Activated T-helper 2 cell treated with anti-CD3 and anti-CD28 coated beads, Interferon-gamma antibody, Interleukin-2, Interleukin-4, amounts not matched to agents 10 μg/mL and 5 μg/mL and 100 μg/mL, durations not matched to agents 14 hours and 24 hours and 36 hours (primary cell): ENCODE measurements around the gene SYNGAP1. TPM values are rescaled to one million over a fixed set of nuclear protein-coding genes. Genes with fewer than 3 reads are reported as not detected.
"Not testable (repeated sequence)": the region's sequence is repeated elsewhere in the genome, so short reads cannot be mapped to it uniquely, and the experiment has no call there.

Experiments
- DNase-seq: peaks from one replicate; pipeline ENCODE4 v3.0.0; 2021; ENCODE audit warnings: low spot score
- H3K27ac Mint-ChIP-seq: one replicate; pipeline ENCODE4 v1.8.0; 2021; ENCODE audit warnings: mixed read lengths
- H3K27me3 Mint-ChIP-seq: one replicate; pipeline ENCODE4 v1.8.0; 2021; ENCODE audit warnings: low read depth, mixed read lengths
- H3K36me3 Mint-ChIP-seq: one replicate; pipeline ENCODE4 v1.8.0; 2021; ENCODE audit warnings: low read depth, mixed read lengths
- H3K4me1 Mint-ChIP-seq: one replicate; pipeline ENCODE4 v1.8.0; 2021; ENCODE audit warnings: low read depth, mixed read lengths
- H3K4me3 Mint-ChIP-seq: one replicate; pipeline ENCODE4 v1.8.0; 2021; ENCODE audit warnings: low read depth, mild to moderate bottlenecking, moderate library complexity, mixed read lengths
- H3K9me3 Mint-ChIP-seq: one replicate; pipeline ENCODE4 v1.8.0; 2021; ENCODE audit warnings: mixed read lengths
- intact Hi-C: fragments of 100-400 bp; cut with micrococcal nuclease; formaldehyde crosslinking; loops from one replicate; pipeline ENCODE4 v1.15.1; 2023
- total RNA-seq: library from RNA; stranded (reverse); gene quantifications from 2 replicates; pipeline ENCODE4 v1.2.3, GENCODE V29; 2022

Gene SYNGAP1
- total RNA-seq, 1 donor from 2014 or later: 60.1 TPM

DNA sequence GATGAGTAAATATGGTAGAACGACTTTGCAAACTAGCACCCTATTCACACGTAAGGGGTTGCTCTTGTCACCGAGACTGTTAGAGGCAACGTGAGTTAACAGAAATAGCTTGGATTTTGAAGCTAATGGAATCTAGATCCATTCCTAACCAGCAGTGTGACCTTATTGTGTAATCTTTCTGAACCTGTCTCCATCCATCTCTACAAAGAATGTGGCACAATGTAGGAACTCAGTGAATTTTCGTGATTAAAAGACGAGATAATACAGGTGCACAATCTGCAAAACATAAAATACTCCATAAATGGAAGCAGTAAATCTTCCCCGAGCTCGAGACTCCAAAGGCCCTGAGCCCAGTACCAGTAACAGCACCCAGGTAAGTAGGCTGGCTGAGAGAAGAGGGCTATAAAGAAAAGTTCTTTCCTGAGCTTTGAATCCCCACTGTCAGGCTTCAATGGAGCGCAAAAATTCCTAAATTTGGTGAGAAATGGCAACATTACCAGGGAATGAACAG lies 29.0 kb upstream of the SYNGAP1 start:
- Mint-ChIP-seq H3K4me3 (peak overlapping the region; percentile 87), H3K27ac (peak overlapping the region; percentile 94), H3K36me3 (peaks cover 26% of the 10 kb centered on the region), H3K27me3 (no peaks in the 10 kb centered on the region), H3K9me3 (no peaks in the 10 kb centered on the region), H3K4me1 (peaks cover 37% of the 10 kb centered on the region)
- DNase-seq: no peak
- intact Hi-C loops: loop anchor here (1.0 to 5.0 kb wide), 7 partner anchors 19 to 184 kb away; partner anchors contain the start of genes CUTA, RGL2, RING1 and TAPBP

DNA sequence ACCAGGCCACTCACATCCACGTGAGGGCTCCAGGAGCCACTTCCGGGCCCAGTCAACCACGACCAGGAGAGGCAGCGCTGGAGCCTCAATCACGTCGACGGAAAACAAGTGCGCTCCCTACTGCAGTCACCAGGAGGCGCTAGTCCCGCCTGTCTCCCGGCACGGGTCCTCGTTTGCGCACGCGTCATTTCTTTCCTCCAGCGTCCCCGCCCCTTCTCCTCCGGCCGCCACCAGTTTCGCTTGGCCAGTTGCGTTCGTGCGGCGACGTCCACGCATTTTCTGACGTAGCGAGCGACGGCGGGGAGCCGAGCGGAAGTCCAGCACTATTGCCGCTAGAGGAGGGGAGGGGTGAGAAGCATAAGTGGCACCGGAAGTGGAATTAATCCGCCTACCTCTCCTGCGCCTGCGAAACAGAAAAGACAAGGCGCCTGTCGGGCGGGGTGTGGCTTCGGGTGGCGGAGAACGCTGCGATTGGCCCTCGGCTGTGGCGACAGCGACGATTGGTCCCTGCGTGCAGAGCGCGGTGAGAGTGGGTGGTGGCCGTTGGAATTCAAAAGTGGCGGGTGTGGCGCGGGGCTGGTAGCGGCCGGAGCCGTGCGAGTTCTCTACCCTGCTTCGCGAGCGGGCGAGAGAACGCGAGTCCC lies 28.5 kb upstream of the SYNGAP1 start, which contains the start of gene KIFC1:
KIFC1 (plus strand) TSS at position 546 of the 644 bp plus-strand sequence. CDS start 163 bp downstream, outside the sequence.
- H3K36me3 Mint-ChIP-seq: peaks cover 26% of the 10 kb centered on the region
- intact Hi-C loops: loop anchor here (1.0 to 5.0 kb wide), 7 partner anchors 19 to 184 kb away; partner anchors contain the start of genes CUTA, RGL2, RING1 and TAPBP
- H3K9me3 Mint-ChIP-seq: no peaks in the 10 kb centered on the region
- peak within 1 kb of the TSS; percentile 87 for H3K4me3 Mint-ChIP-seq
- H3K27ac Mint-ChIP-seq: peak within 1 kb of the TSS; percentile 94
- DNase-seq: peak; percentile 99
- peaks cover 42% of the 10 kb centered on the region for H3K4me1 Mint-ChIP-seq
- no peaks in the 10 kb centered on the region for H3K27me3 Mint-ChIP-seq

DNA sequence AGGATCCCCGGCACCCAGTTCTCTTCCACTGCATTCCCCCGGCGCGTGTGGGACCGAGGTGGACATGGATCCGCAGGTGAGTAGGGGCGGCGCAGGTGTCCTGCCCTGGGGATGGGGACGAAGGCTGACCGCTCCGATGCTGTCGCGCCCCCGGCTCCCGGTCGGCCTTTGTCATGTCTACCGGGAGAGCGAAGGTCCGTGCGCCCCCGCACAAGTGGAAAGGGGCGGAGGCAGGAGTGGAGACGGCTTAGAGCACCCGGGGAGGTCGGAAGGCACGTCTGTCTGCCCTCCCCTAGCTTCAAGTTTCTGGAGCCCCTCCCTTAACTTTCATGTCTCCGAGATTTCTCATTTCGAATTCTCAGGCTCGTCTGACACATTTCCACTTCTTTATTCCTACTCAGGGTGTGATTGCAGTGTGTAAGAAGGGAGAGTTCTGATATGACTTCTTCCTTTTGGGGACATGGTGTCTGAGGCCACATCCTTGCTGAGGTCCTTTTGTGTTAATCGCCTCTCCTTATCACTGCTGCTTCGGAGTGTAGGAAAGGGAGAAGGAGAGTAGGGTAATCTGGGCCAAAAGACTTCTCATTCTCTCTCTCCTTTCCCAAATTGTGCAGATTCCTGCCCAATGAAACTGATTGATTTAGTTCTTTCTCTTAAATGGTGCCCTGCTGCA lies 27.8 kb upstream of the SYNGAP1 start:
- Mint-ChIP-seq H3K36me3 (peaks cover 29% of the 10 kb centered on the region), H3K4me3 (peak overlapping the region; percentile 87), H3K27me3 (no peaks in the 10 kb centered on the region), H3K27ac (peak overlapping the region; percentile 94), H3K4me1 (peaks cover 42% of the 10 kb centered on the region), H3K9me3 (no peaks in the 10 kb centered on the region)
- intact Hi-C loops: loop anchor here (1.0 to 5.0 kb wide), 8 partner anchors 18 to 185 kb away; partner anchors contain the start of genes CUTA, RGL2, RING1 and TAPBP
- no peak for DNase-seq

DNA sequence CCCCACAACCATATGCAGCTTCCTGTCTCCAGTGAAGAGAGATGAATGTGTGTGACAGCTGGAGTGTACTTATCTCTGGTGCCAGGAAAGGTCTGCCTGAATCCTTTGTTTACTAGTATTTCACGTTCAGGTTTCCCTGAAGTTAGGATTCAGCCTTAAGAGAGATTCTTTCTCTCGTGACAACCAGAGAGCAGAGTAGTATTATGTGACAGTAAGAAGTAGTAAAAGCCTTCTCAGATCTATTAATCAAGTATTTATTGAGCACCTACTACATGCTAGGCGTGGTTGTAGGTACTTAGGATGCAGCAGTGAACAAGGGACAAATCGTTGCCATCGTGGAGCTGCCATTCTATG lies 27.3 kb upstream of the SYNGAP1 start:
- H3K27me3 Mint-ChIP-seq: no peaks in the 10 kb centered on the region

DNA sequence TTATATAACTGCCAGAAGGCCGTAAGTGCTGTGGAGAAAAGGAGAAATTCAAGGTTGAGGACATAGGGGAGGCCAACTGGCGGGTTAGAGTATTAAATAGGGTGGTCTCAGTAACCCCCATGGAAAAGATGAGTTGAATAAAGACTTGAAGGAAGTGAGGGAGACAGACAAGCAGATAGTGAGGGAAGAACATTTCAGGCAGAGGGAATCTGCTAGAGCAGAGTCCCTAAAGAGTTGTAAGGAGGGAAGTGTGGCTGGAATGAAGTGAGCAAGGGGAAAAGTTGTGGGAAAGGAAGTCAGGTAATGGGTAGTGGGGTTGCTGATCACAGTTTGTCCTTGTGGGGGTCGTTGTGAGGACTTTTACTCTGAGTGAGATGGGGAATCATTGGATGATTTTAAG lies 26.9 kb upstream of the SYNGAP1 start:
- Mint-ChIP-seq H3K27me3 (no peaks in the 10 kb centered on the region), H3K27ac (peak overlapping the region; percentile 94), H3K36me3 (peaks cover 37% of the 10 kb centered on the region), H3K9me3 (no peaks in the 10 kb centered on the region), H3K4me1 (peaks cover 48% of the 10 kb centered on the region), H3K4me3 (peak overlapping the region; percentile 87)
- DNase-seq: no peak
- intact Hi-C loops: loop anchor here (1.0 to 5.0 kb wide), 3 partner anchors 96 to 186 kb away; partner anchors contain the start of genes RGL2, RING1 and VPS52

More for the DNA sequence above, 27.3 kb upstream of the SYNGAP1 start:
- Mint-ChIP-seq H3K9me3 (no peaks in the 10 kb centered on the region), H3K4me1 (peaks cover 44% of the 10 kb centered on the region), H3K27ac (peak overlapping the region; percentile 94), H3K4me3 (peak overlapping the region; percentile 87), H3K36me3 (peaks cover 33% of the 10 kb centered on the region)
- no peak for DNase-seq
- intact Hi-C loops: loop anchor here (1.0 to 5.0 kb wide), 3 partner anchors 95 to 185 kb away; partner anchors contain the start of genes RGL2, RING1 and VPS52

DNA sequence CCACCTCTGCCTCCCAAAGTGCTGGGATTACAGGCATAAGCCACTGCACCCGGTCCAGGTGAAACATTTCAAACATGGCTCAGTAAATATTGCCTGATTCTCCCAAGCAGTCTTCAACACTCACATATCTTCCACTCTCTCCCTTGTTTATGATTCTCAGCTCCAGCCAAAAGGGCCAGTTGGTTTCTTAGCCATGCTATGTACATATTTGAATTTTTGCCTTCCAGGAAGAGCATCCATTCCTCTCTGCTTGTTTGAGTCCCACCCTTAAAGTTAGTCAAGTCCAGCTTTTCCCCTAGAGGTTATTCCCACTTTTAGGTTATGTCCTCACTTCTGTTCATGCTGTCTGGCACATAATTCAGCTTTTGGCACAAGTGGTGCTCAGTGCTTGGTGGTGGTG lies 22.3 kb upstream of the SYNGAP1 start:
- Mint-ChIP-seq H3K9me3 (no peaks in the 10 kb centered on the region), H3K4me3 (no peak overlapping the region), H3K27ac (no peak overlapping the region), H3K36me3 (peaks cover 60% of the 10 kb centered on the region), H3K4me1 (peaks cover 38% of the 10 kb centered on the region), H3K27me3 (no peaks in the 10 kb centered on the region)
- intact Hi-C loops: no loop called here
- DNase-seq: no peak

DNA sequence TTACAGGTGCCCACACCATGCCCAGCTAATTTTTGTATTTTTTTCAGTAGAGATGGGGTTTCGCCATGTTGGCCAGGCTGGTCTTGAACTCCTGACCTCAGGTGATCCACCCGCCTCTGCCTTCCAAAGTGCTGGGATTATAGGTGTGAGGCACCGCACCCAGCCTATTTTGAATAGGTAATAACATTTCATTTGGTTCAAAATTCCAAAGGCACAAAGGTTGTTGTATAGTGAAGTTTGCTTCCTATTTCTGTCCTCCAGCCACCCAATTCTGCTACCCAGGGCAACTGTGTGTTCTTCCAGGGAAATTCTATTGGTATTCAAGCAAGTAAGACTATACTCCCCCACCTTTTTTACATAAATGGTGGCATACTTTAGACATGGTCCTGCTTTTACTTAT lies 21.3 kb upstream of the SYNGAP1 start:
- H3K9me3 Mint-ChIP-seq, H3K27me3 Mint-ChIP-seq, DNase-seq, intact Hi-C loops, H3K4me3 Mint-ChIP-seq, H3K27ac Mint-ChIP-seq: not testable (repeated sequence)
- Mint-ChIP-seq H3K36me3 (peaks cover 63% of the 10 kb centered on the region), H3K4me1 (peaks cover 31% of the 10 kb centered on the region)

DNA sequence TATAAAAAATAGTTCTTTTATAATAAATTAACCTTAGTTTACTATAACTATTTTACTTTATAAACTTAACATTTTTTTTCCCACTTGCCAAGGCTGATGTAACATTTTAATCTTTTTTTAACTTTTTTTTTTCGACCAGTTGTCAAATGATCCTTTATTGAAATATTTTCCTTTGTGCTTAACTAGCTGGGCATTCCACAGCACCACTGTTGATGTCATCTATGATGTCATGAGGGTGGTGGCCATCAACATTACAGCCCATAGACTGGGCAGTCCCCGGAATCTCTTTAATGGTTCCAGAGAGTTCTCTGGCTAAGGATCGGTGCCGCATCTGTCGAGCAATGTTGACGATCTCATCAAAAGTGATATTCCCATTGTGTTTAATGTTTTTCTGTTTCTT lies 20.0 kb upstream of the SYNGAP1 start:
- peaks cover 65% of the 10 kb centered on the region for H3K36me3 Mint-ChIP-seq
- H3K27me3 Mint-ChIP-seq, H3K9me3 Mint-ChIP-seq, H3K27ac Mint-ChIP-seq, intact Hi-C loops, H3K4me3 Mint-ChIP-seq, DNase-seq: not testable (repeated sequence)
- peaks cover 27% of the 10 kb centered on the region for H3K4me1 Mint-ChIP-seq

DNA sequence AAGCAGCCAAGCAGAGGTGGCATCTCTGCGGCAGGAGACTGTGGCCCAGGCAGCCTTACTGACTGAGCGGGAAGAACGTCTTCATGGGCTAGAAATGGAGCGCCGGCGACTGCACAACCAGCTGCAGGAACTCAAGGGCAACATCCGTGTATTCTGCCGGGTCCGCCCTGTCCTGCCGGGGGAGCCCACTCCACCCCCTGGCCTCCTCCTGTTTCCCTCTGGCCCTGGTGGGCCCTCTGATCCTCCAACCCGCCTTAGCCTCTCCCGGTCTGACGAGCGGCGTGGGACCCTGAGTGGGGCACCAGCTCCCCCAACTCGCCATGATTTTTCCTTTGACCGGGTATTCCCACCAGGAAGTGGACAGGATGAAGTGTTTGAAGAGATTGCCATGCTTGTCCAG lies 15.0 kb upstream of the SYNGAP1 start:
- Mint-ChIP-seq H3K36me3 (peaks cover 85% of the 10 kb centered on the region), H3K27ac (peak overlapping the region; percentile 6), H3K27me3 (no peaks in the 10 kb centered on the region), H3K4me3 (no peak overlapping the region), H3K4me1 (peaks cover 22% of the 10 kb centered on the region), H3K9me3 (no peaks in the 10 kb centered on the region)
- DNase-seq: no peak
- intact Hi-C loops: no loop called here

DNA sequence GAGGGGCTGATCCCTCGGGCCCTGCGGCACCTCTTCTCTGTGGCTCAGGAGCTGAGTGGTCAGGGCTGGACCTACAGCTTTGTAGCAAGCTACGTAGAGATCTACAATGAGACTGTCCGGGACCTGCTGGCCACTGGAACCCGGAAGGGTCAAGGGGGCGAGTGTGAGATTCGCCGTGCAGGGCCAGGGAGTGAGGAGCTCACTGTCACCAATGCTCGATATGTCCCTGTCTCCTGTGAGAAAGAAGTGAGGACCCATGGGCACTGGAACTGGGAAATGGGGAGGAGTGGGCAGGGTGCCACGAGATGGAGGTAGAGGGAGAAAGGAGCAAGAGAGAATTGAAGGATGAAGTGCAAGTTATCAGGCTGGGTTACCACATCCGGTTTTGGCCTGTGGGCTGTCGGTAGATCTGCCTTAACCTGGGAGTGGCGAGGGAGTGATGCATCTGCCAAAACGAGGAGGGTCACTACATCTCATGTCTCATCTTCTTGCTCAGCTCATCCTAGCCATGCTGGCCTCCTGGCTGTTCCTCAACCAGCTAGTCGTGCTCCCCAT lies 14.4 kb upstream of the SYNGAP1 start:
- H3K36me3 Mint-ChIP-seq: peaks cover 82% of the 10 kb centered on the region
- H3K27me3 Mint-ChIP-seq: no peaks in the 10 kb centered on the region
- no peak for DNase-seq
- H3K4me3 Mint-ChIP-seq: no peak overlapping the region
- H3K4me1 Mint-ChIP-seq: peaks cover 24% of the 10 kb centered on the region
- no peaks in the 10 kb centered on the region for H3K9me3 Mint-ChIP-seq
- intact Hi-C loops: no loop called here
- H3K27ac Mint-ChIP-seq: peak overlapping the region; percentile 28

DNA sequence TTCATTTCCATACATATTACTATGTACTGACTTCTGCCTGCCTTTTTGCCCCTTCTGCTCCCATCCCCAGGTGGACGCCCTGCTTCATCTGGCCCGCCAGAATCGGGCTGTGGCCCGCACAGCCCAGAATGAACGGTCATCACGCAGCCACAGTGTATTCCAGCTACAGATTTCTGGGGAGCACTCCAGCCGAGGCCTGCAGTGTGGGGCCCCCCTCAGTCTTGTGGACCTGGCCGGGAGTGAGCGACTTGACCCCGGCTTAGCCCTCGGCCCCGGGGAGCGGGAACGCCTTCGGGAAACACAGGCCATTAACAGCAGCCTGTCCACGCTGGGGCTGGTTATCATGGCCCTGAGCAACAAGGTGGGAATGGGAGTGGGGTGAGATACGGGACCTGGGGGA lies 13.7 kb upstream of the SYNGAP1 start:
- H3K36me3 Mint-ChIP-seq: peaks cover 78% of the 10 kb centered on the region
- no peak overlapping the region for H3K27ac Mint-ChIP-seq
- intact Hi-C loops: no loop called here
- no peak overlapping the region for H3K4me3 Mint-ChIP-seq
- H3K9me3 Mint-ChIP-seq: no peaks in the 10 kb centered on the region
- peaks cover 24% of the 10 kb centered on the region for H3K4me1 Mint-ChIP-seq
- no peaks in the 10 kb centered on the region for H3K27me3 Mint-ChIP-seq
- DNase-seq: no peak

DNA sequence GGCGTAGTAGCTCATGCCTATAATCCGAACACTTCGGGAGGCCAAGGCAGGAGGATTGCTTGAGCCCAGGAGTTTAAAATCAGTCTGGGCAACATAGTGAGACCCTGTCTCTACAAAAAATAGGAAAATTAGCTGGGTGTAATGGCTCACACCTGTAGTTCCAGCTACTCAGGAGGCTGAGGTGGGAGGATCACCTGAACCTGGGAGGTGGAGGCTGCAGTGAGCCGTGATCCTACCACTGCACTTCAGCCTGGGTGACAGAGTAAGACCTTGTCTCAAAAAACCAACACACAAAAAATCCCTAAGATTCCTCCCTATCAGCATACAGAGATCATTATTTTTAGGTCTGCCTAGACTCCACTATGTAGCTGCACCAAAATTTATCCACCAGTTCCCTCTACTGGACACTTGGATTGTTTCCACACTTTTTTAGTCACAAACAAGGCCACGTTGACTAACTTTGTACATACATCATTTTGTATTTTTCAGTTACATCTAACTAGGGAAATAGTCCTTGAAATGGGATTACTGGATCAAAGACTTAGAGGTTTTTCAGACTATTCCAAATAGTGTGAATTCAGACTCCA lies 12.6 kb upstream of the SYNGAP1 start:
- Mint-ChIP-seq H3K36me3 (peaks cover 73% of the 10 kb centered on the region), H3K27me3 (no peaks in the 10 kb centered on the region), H3K9me3 (no peaks in the 10 kb centered on the region), H3K27ac (peak overlapping the region; percentile 24), H3K4me3 (no peak overlapping the region), H3K4me1 (peaks cover 29% of the 10 kb centered on the region)
- intact Hi-C loops: no loop called here
- DNase-seq: no peak
